HCEC 1CT (cell line): ENCODE data around the gene CLTA.
"Not testable (repeated sequence)": the region's sequence is repeated elsewhere in the genome, so short reads cannot be mapped to it uniquely, and the experiment has no call there.

ENCODE experiments used
- DNase-seq: peaks from one replicate; pipeline ENCODE4 v3.0.0-alpha.2; 2017

The CLTA gene

GRCh38 chr9:36191290-36191645 lies 547 bp downstream of the CLTA start:
- no peak for DNase-seq

- DNase-seq: no peak
Measured at GRCh38 chr9:36191686-36192085, 965 bp downstream of the CLTA start.

DNA sequence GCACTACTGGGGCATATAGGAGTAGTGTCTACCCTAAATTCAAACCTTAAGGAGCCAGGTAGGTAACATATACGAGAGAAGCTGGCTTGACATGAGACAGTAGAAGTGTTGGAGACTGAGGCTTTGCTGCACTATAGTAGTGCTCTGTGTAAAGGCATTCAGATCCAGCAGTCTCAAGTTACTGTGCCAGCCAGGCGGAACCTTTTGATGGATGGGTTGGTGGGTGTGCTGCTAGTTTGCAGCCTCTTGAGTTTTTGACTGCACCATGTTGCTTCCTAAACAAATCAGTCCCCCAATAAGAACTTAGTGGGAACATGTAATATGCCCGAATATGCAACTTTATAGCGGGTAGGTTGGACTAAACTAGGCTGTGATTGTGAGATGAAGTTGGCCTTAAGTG lies 1.5 kb downstream of the CLTA start:
- DNase-seq: no peak

DNA sequence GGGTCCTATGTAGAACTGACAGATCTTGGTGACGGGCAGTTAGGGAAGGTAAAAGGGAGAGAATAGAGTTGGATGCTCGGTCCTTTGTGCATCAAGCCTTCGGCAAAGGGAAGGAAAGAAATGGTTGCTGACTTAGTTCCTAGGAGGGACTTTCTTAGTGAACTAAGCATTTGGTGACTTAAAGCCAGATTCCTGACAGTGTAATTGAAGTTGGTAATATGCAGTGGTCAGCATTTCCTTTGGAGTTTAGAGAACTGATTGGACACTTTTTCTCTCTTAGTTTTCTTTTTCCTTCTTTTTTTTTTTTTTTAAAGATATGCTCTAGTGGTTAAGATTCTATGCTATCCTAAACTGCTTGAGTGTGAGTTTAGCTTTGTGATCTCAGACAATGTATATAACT lies 2.3 kb downstream of the CLTA start:
- DNase-seq: no peak

- DNase-seq: no peak
Measured at GRCh38 chr9:36194326-36195000, 3.7 kb downstream of the CLTA start.

DNA sequence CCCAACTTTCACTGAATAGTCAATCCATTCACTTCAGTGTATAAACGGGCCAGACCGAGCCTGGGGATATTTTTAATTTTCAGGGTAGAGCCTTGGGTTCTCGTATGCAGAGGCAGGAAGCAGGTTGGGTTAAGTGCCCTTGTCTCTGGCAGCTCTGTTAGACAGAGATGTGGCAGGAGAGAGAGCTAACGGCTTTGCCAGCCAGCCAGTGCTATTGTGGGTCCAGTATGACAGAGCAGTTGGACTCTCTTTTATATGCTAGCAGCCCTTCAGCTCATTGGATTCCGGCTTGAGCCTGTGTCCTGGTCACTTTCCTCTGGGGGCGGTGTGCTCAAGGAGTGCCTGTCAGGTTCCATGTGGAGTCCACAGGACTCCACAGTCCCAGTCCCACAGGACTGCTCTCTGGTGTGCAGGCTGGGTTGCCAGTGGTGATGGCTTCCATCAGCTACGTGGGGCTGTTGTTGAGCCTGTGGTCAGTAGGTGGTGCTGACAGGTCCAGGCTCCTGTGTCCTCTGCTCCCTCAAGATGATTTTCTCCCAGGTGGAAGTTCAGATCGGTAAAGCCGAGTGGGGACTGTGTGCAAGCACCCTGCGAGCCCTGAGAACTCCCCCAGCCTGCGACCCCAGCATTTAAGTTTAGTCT lies 14.3 kb downstream of the CLTA start:
- DNase-seq: peak; percentile 35

DNA sequence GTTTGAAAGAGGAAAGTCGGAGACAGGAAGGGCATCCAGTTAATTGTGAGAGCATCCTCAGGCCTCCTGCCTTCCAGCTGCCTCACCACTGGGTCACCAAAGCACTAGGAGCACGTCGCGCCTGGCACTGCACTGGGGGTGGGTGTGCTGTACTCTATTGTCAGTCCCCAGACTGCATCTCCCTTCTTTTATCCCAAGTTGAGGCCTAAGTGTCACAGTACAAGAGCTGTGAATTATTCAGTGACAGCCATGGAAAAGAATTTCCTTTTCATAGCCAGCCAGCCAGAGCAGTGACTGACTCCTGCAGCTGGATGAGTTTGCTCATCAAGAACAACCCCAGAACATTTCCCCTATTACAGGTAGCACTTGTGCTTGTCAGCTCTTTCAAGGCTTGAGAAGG lies 16.3 kb downstream of the CLTA start:
- peak; percentile 37 for DNase-seq

GRCh38 chr9:36207546-36208012 lies 16.9 kb downstream of the CLTA start:
- no peak for DNase-seq

GRCh38 chr9:36208521-36209253 lies 18.0 kb downstream of the CLTA start:
- no peak for DNase-seq

DNA sequence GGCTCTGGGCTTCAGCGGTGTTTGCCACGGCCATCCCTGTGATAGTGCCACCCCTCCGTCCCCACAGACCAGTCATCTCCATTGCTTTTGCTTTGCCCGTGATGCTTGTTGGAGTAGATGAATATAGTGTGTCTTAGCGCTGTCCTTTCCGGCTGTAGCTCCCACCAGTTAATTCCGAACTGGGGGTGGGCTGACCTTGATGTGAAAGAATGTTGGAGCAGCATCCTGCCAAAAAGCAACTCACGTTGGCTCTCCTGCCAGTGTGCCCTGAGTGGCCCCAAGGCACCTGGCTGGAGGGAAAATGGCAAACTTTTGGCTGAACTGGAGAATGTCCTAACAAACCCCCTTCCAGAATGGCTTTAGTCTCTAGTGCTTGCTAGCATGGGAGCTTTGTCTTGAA lies 20.0 kb downstream of the CLTA start:
- DNase-seq: no peak

GRCh38 chr9:36211510-36211909 lies 20.8 kb downstream of the CLTA start:
- no peak for DNase-seq

DNA sequence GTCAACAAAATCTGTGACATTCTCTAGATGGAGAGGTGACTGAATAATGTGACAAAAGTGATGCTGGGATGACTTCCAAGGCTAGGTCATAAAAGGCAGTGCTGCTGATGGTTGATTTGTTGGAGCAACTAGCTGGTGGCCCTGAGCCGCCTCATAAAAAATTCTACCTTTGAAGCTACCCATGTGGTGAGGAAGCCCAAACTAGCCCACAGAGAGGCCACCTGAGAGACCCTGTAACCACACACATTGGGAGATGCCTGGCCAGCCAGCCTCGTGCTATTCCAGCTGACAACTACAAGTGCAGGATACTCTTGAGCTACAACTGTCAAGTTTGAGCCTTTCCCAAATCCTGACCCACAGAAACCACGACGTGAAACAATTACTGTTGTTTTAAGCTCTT lies 22.7 kb downstream of the CLTA start:
- no peak for DNase-seq

GRCh38 chr9:36213989-36214388 lies 23.3 kb downstream of the CLTA start:
- DNase-seq: no peak

DNA sequence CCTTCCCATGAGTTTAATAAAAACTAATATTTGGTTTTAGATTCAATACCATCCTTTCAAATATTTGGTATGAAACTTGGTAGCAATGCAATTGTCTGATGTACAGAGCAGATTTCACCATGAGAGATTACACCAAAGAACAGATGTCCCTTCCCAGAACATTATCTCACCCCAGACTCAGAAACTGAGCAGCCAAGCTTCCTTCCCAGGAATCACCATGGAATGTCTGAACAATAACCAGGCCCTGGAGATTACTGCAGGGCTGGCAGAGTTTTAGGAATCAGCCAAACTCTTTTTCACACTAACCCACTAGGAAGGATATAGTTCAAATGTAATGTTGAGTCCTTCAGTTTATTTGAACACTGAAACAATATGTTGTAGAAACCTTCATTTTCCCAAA lies 23.9 kb downstream of the CLTA start:
- DNase-seq: no peak

GRCh38 chr9:36217256-36217968 lies 26.7 kb downstream of the CLTA start:
- no peak for DNase-seq

GRCh38 chr9:36218011-36218410 lies 27.3 kb downstream of the CLTA start:
- DNase-seq: no peak

- no peak for DNase-seq
Measured at GRCh38 chr9:36218411-36218901, 27.7 kb downstream of the CLTA start.

- DNase-seq: no peak
Measured at GRCh38 chr9:36221667-36222066, 30.9 kb downstream of the CLTA start.

- peak; percentile 25 for DNase-seq
Measured at GRCh38 chr9:36222449-36222848, 31.7 kb downstream of the CLTA start.

GRCh38 chr9:36237230-36237629 lies 46.5 kb downstream of the CLTA start:
- no peak for DNase-seq

DNA sequence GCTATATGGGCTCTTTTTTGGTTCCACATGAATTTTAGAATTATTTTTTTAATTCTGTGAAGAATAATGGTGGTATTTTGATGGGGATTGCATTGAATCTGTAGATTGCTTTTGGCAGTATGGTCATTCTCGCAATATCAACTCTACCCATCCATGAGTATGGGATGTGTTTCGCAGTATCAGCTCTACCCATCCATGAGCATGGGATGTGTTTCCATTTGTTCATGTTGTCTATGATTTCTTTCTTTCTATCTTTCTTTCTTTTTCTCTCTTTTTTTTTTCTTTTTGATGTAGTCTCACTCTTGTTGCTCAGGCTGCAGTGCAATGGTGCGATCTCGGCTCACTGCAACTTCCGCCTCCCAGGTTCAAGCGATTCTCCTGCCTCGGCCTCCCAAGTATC lies 48.5 kb downstream of the CLTA start:
- not testable (repeated sequence) for DNase-seq

DNA sequence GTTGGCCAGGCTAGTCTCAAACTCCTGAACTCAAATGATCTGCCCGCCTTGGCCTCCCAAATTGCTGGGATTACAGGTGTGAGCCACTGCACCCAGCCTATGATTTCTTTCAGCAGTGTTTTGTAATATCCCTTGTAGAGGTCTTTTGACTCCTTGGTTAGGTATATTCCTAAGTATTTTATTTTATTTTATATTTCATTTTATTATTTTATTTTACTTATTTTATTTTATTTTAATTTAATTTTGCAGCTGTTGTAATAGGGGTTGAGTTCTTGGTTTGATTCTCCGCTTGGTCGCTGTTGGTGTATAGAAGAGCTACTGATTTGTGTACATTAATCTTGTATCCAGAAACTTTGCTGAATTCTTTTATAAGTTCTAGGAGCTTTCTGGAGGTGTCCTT lies 49.0 kb downstream of the CLTA start:
- not testable (repeated sequence) for DNase-seq

DNA sequence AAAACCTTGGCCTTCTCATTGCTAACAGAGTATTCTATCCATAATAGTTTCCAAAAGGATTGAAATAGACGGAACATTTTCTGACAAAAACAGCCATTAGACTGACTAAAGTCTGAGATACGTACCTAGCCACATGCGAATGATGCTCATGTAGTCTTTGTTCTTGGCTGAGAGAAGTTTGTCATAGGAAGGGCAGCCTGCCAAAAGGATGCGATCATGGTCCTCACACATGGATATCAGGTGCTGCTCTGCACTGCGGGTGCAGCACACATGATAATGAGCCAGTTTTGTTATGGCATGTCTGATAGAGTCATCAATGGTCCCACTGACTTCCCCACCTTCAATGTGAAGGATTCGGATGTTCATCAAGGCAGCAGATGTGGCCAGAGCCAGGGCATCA lies 55.2 kb downstream of the CLTA start:
- no peak for DNase-seq
